Stimulated activated CD4-positive, alpha-beta T cell treated with anti-CD3 and anti-CD28 coated beads, Interleukin-2, amount 100 ng/mL, for 24 hours (primary cell): Measurements from ENCODE around the gene EPPIN.

Source experiments
- DNase-seq, 2 donors: peaks; one replicate each; pipeline ENCODE4 v3.0.0-alpha.2; 2020

The EPPIN gene

DNA sequence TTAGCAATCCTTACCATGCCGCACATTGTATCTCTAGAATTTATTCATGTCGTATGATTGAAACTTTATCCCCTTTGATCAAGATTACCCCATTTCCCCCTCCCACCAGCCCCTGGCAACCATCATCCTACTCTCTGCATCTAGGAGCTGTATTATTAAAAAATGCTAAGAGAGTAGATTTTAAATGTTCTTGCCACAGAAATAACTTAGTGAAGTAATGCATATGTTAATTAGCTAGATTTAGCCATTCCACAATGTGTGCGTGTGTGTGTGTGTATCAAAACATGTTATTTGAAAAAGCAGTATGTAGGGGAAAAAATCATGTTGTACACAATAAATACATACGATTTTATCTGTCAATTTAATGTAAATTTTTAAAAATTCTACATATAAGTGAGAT is 19.9 kb downstream of the EPPIN start:
- no peak for DNase-seq

DNA sequence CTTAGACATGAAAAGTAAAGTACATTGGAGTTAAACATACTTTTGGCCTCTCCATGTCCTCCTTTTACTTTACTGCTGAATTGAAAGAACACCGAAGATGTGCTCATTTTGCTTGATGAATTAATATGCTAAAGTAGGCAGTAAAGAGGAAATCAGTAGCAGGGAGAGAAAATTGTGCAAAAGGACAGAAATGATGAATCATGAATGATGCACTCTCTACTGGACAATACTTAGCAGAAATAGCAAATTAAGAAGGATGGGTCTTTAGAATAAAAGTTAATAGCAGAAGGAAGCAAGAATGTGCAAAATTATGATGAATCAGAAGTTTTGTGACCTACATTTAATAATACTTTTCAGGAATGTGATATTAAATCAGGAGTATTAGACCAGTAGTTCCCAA is 23.4 kb downstream of the EPPIN start:
- no peak for DNase-seq

DNA sequence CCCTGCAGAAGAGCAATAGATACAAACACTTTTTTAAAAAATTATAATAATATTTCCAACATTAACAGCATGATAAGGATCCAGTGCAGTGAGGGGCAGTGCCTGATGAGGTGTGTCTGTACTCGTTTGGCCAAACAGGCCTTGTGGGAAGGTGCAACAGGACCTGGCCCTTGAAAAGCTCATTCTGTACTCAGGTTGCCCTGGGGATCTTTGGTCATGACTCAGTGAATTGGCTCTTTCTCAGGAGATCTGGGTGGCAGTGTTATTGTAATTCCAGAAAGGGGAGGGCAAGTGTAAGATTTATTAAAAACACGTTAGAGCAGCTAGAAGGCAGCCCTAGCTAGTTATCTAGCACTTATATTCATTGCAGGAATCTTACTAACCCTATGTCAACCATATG is 28.9 kb downstream of the EPPIN start:
- DNase-seq, result no peak

DNA sequence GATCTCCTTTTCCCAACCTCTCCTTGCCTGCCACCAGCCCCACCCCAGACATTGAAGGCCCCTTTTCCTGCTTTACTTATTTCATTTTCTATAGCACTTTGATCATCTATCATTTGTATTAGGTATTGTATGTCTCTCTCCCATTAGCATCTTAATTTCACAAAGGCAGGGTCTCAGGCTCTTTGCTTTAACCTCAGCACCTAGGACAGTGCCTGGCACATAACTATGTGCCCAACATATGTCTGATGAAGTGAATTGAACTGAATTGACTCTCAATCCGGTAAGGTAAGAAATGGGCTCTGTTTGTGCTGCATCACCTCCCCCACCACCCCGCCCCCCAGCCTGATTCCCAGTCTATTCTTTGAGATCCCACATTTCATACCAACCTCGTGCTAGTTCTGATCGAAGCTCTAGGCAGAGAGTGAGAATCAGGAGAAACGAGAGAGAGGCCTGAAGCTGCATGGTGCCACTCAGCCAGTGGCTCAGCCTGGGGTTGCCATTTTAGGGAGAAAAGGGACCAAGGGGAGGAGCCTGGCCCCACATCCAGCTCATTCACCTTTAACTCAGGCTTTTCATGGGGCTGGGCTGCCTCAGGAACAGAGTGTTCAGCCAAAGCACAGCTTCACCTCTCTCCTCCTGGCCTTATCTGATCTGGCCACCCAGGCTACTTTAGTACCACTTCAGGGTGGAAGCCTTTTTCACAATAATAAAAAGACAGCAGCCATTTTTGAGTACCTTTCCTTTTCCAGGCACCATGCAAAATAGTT is 31.9 kb downstream of the EPPIN start, which contains the start of gene SPINT3:
Gene SPINT3 (minus strand): TSS at position 476 of the 767 bp plus-strand sequence. CDS start 14 bp downstream, at position 462.
- DNase-seq, result no peak

DNA sequence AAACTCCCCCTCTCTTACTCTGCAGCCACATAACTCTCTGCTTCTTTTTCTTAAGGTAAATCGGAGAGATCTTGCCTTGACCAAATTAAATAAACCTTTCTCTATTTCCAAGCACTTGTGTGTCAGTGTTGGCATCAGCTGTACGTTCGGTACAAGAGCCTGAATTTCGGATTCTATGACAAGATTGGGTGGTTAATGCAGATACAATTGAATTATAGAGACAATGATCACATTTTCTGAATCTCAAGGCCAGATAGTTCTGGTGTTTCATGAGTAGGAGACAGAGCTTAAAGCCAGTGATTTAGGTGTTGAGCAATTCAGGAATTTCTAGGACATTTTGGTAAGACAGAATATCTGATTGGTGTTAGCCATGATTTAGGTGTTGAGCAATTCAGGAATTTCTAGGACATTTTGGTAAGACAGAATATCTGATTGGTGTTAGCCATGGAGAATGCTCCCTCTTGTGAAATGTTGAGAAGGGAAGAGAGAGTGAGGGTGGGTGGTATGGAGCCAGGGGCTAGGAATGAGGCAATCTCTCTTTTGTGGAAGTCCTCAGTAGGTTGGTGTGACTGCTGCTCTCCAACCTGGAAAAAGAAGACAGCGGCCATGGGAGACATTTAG is 36.8 kb downstream of the EPPIN start:
- DNase-seq, result no peak

DNA sequence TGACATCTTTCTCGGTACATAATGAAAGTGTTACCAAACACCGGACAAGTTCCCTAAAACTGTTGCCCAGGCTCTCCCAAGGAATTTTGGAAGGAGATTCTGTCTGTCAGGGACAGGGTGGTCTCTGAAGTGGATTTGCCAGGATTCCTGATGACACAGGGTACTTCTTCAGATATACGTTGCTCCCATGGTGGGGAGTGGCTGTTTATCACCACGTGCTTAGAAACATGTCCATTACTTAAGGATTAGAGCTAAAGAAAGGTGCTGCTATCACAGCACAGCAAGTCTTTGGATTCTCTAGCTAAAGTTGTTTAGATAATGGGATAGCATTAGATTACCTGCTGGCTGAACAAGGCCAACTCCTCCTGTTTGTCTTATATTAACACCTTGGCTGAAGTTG is 38.1 kb downstream of the EPPIN start:
- no peak for DNase-seq

DNA sequence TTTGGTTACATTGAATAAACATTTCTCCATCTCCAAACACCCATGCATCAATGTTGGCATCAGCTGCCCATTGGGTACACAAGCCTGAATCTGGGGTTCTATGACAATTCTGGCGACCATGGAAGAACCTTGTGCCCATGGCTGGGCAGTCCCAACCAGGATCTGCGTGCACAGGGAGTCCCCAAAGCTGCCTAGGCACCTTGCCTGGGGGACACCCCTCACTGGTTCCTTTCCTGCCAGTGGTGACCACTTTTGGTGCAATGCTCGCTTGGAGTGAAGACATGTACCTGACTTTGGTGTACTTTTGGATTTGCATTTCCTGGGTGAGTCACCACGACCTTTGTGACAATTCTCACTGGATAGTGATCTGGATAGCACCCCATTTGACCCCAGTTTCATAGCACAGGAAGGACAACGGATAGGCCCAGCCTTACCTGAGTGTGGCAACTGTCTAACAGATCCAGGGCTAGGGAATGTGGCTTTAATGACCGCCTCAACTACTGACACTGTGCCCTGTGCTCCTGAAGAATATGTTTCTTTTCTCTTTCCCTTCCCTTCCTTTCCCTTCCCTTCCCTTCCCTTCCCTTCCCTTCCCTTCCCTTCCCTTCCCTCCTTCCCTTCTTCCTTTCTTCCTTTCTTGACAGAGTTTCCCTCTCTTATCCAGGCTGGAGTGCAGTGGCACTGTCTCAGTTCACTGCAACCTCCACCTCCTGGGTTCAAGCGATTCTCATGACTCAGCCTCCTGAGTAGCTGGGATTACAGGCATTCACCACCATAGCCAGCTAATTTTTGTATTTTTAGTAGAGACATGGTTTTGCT is 38.9 kb downstream of the EPPIN start:
- DNase-seq, result no peak

DNA sequence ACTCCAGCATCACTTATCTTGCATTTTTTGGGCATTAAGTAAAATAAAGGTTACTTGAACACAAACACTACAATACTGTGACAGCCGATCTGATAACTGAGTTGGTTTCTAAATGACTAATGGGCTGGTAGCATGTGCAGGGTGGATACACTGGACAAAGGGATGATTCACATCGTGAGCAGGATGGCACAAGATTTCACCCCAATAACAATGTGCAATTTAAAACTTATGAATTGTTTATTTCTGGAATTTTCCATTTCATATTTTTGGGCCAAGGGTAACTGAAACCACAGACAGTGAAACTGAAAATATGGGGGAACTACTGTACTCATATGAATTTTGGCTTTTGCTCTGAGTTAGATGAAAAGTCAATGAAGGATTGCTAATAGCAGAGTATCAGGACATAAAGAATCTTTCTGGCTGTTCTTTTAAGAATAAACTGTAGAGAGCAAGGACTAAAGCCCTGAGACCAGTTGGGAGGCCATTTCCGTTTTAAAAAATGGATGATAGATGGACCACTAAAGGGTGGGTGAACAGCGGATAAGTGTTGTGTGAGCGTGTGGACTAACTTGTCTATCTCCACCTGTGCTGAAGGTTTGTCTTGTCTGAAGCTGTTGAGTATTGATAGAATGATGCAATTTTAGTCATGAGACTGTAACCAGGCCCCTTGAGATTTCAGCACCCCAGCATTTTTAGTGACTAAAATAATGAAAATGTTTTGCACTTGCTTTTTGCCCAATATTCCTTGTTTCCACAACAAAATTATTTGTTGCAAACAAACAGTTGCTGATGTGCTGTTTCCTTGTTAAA is 40.0 kb downstream of the EPPIN start:
- DNase-seq, result no peak

DNA sequence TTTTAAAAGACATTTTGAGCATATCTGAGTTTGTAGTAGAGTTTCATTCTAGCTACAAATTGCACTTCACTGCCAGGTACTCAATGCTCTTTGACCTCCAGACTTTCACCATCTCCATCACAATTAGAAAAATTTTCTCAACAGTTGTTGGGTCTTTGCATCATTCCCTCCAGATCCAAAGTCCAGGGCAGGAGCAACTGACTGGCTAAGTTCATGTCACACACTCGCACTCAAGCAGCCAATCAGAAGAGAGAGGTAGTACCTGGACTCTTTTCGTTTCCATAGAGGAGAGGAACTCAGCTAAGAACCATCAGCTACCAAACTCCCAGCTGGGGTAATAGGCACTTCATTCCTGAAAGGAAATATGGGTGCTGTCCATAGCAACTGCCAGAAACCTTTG is 40.8 kb downstream of the EPPIN start:
- no peak for DNase-seq

DNA sequence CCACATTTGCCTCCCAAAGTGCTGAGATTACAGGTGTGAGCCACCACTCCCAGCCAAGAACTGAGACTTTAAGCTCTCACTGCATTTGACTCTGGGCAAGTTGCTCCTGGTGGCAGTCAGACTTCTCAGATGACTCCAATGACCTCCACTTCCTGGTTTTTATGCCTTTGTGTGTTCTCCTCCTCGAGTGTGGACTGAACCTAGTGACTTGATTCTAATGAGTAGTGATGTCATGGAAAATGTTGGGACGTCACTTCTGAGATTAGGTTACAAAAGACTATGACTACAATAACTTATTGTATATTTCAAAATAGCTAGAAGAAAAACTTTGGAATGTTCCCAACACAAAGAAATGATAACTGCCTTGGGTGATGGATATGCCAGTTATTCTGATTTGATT is 43.8 kb downstream of the EPPIN start:
- no peak for DNase-seq

DNA sequence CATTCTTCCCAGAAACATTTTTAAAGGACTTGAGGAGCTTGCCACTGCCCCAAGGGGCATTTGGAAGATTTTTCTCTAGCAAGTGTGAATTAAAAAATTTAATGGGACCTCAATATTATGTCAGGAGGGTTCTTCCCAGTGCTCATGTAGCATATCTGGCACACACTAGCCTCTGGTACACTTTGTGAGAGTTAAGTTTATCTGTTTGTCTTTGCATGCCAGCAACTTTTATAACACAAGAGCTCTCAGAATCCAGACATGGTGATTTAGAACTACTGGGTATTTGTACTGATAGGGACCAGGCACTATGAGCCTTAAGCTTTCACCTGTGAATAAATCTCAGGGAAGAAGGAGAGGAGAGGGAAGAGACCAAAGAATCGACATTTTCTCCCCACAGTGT is 44.6 kb downstream of the EPPIN start:
- no peak for DNase-seq

DNA sequence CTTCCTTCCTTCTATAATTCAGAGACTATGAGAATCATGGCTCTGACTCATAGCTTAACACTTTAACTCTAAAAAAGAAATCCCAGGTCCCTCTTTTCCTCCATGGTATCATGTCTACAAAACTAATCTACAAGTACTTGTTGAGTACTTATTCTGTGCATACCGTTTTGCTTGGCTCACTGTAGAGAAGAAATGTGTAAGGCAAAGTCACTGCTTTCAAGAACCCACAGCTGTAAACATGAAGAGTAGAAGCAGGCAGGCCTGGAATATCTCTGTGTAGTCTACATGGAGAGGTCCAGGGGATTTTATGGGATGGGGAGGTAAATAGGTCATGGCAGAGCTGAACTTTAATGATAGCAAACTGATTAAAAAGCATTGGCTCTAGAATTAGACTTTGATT is 45.6 kb downstream of the EPPIN start:
- no peak for DNase-seq

DNA sequence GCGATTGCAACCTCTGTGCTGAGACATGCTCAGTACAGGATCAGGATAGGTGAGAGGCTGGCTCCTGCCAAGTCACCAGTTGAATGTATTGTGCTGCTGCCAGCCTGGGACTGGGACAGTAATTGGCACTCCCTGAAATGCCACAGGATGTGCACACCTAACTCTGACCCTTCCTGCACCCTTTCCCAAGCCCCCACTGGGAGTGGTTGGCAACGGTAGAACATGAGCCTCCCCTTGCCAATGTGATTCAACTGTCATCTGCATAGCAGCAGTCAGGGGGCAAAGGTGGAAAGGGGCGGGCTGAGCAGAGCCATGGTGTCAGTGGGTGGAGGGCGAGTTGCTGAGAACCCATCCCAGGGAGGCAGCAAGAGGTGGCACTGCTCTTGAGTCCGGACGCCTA is 47.2 kb downstream of the EPPIN start:
- DNase-seq, result no peak

DNA sequence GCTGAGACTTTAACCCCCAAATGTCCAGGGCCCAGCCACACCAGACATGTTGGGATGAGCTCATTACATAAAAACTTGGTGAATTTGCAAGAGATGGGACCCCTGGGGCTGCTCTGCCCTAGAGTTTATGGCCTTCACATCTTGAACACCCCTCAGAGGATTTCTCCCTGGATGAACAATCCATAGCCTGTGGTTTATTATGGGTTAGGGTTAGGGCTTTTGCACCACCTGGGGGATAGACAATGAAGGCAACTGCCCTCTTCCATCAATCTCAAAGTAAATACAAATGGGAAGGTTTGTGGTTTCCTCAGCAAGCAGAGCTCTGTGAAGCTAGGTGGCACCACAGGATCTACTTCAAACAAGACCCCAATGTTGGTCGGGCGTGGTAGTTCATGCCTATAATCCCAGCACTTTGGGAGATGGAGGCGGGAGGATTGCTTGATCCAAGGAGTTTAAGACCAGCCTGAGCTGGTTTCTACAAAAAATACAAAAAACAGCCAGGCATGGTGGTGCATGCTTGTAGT is 49.2 kb downstream of the EPPIN start:
- DNase-seq, result no peak

DNA sequence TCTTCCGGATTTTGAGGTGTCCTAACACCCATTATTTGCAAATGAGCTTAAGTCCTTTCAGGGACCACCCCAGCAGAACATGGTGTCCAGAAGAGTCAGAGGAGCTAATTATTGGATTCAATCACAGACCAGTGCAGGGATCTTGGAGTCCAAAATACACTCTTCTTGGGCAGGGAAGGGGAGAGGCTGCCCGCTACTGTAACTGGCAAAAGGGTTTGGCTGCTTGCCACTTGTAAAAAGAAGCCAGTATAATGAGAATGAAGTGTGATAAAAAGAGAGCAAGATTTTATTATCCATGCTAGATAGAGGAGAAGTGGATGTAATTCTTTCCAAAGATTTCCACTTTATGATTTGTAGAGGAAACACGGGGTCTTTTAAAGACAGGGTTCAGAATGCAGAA is 51.0 kb downstream of the EPPIN start:
- no peak for DNase-seq

DNA sequence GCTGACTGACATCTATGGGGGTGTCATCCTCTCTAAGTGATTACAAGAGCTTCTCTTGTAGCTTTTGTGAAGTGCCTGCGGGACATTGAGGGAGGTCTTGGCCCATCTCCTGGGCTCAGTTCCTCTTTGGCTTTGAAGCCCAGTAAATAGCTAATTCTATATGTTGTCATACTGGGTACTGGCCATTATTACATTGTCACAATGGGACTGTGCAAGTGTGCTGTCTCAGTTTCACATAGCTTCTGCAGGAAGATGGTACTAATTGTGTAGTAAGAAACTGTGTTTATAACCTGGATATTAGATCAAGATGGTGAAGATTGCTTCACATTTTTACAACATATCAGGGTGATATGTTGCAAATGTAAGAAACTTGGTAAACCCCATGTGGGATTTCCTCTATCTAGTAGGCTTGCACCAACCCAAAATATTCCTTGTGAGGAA is 51.7 kb downstream of the EPPIN start:
- no peak for DNase-seq
